ENCODE results near the gene RSPH1. TPM values are rescaled to one million over a fixed set of nuclear protein-coding genes. Genes with fewer than 3 reads are reported as not detected.

Gene RSPH1
- total RNA-seq, 6 experiments from 2014 or later: 0.18 to 0.55 (median 0.22) TPM; not detected in 1

GRCh38 chr21:42523211-42523610 is 27.2 kb upstream of the RSPH1 start:
- no peaks in the 10 kb centered on the region for H3K9me3 ChIP-seq
- WGBS (ENCODE audit: insufficient coverage, low coverage, low lambda C conversion rate, missing lambda C conversion rate): 66% methylated on average over 3 of the region's 7 CpGs

GRCh38 chr21:42522771-42523170 is 26.7 kb upstream of the RSPH1 start:
- Histone ChIP-seq H3K4me1 (peaks cover 0 to 30% (median 10%) of the 10 kb centered on the region in 4 donors), H3K9me3 (no peaks in the 10 kb centered on the region), H3K4me3 (no peak overlapping the region), H3K36me3 (peaks cover 0 to 16% (median 0%) of the 10 kb centered on the region in 4 donors), H3K27ac (no peak overlapping the region), H3K27me3 (no peaks in the 10 kb centered on the region)
- DNase-seq: no peak
- TF ChIP-seq POLR2A (IDR thresholded peaks at IDR 0.05) (no peak), CTCF (IDR thresholded peaks at IDR 0.05) (no peak)
- intact Hi-C loops (cut with DNase I): no loop called here
- WGBS (ENCODE audit: insufficient coverage, low coverage, low lambda C conversion rate, missing lambda C conversion rate): no CpG with 5 or more reads among the region's 8 CpGs
- ATAC-seq: no peak

More at GRCh38 chr21:42523211-42523610, 27.2 kb upstream of the RSPH1 start:
- TF ChIP-seq CTCF (IDR thresholded peaks at IDR 0.05) (no peak), POLR2A (IDR thresholded peaks at IDR 0.05) (no peak)
- H3K27me3 ChIP-seq: no peaks in the 10 kb centered on the region
- peaks cover 0 to 16% (median 0%) of the 10 kb centered on the region in 4 donors for H3K36me3 ChIP-seq
- H3K4me1 ChIP-seq: peaks cover 0 to 33% (median 13%) of the 10 kb centered on the region in 4 donors
- intact Hi-C loops (cut with DNase I): no loop called here
- H3K27ac ChIP-seq: no peak overlapping the region
- ATAC-seq (no peak), DNase-seq (no peak)
- H3K4me3 ChIP-seq: no peak overlapping the region

- WGBS (ENCODE audit: insufficient coverage, low coverage, low lambda C conversion rate, missing lambda C conversion rate): 85% methylated on average over 13 of the region's 14 CpGs
- peaks cover 0 to 25% (median 7%) of the 10 kb centered on the region in 4 donors for H3K4me1 ChIP-seq
- H3K4me3 ChIP-seq: no peak overlapping the region
Observed at GRCh38 chr21:42522271-42522670, 26.2 kb upstream of the RSPH1 start.

DNA sequence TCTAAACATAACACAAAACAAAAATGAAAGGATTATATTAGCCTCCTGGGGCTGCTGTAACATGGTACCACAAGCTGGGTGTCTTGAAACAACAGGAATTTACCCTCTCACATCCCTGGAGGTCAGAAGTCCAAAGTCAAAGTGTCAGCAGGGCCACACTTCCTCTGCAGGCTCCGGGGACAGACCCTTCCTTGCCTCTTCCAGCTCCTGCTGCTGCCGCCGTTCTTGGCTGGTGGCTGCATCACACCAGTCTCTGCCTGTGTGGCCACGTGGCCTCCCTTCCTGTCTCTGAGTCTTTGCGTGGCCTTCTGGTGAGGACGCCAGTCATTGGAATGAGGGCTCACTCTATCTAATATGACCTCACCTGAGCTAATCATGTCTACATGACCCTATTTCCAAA is 25.8 kb upstream of the RSPH1 start:
- Histone ChIP-seq H3K27ac (no peak overlapping the region), H3K27me3 (no peaks in the 10 kb centered on the region), H3K4me3 (no peak overlapping the region), H3K9me3 (no peaks in the 10 kb centered on the region), H3K4me1 (peaks cover 0 to 20% (median 4%) of the 10 kb centered on the region in 4 donors), H3K36me3 (peaks cover 0 to 16% (median 0%) of the 10 kb centered on the region in 4 donors)
- no peak for DNase-seq
- 52% methylated on average over 2 of the region's 6 CpGs for WGBS (ENCODE audit: insufficient coverage, low coverage, low lambda C conversion rate, missing lambda C conversion rate)
- no peak for ATAC-seq
- intact Hi-C loops (cut with DNase I): no loop called here
- TF ChIP-seq POLR2A (IDR thresholded peaks at IDR 0.05): no peak
- no peak for TF ChIP-seq CTCF (IDR thresholded peaks at IDR 0.05)

More at GRCh38 chr21:42522271-42522670, 26.2 kb upstream of the RSPH1 start:
- Histone ChIP-seq H3K9me3 (no peaks in the 10 kb centered on the region), H3K36me3 (peaks cover 0 to 16% (median 0%) of the 10 kb centered on the region in 4 donors), H3K27ac (no peak overlapping the region), H3K27me3 (no peaks in the 10 kb centered on the region)
- TF ChIP-seq CTCF (IDR thresholded peaks at IDR 0.05): no peak
- no peak for TF ChIP-seq POLR2A (IDR thresholded peaks at IDR 0.05)
- intact Hi-C loops (cut with DNase I): no loop called here
- ATAC-seq (no peak), DNase-seq (no peak)
